Nephron (organoid): Measurements from ENCODE around the gene DPP3.
"Not testable (repeated sequence)": the region's sequence is repeated elsewhere in the genome, so short reads cannot be mapped to it uniquely, and the experiment has no call there.

Experiments
- H3K27ac Mint-ChIP-seq, 3 experiments: 2 replicates each; pipeline ENCODE4 v1.8.0; 2020; ENCODE audit warnings: mixed read lengths in 3 of 3, mild to moderate bottlenecking in 2 of 3, moderate library complexity in 1 of 3
- H3K27me3 Mint-ChIP-seq: 2 replicates; pipeline ENCODE4 v1.8.0; 2021; ENCODE audit warnings: low read depth, mild to moderate bottlenecking, moderate library complexity, mixed read lengths
- H3K36me3 Mint-ChIP-seq: 2 replicates; pipeline ENCODE4 v1.8.0; 2020; ENCODE audit warnings: low read depth, mixed read lengths
- H3K4me1 Mint-ChIP-seq: 2 replicates; pipeline ENCODE4 v1.8.0; 2020; ENCODE audit warnings: mixed read lengths
- H3K4me3 Mint-ChIP-seq, 3 experiments: 2 replicates each; pipeline ENCODE4 v1.8.0; 2020; ENCODE audit warnings: mild to moderate bottlenecking in 3 of 3, mixed read lengths in 3 of 3, moderate library complexity in 2 of 3
- H3K9me3 Mint-ChIP-seq: 2 replicates; pipeline ENCODE4 v1.8.0; 2020; ENCODE audit warnings: mixed read lengths
- CTCF ChIP-seq, 3 experiments: fragments of 200-600 bp; sonication (generic); IDR thresholded peaks; one replicate each; pipeline ENCODE4 v1.5.0; 2021; ENCODE audit warnings: antibody characterized with exemption in 3 of 3; ENCODE audit not compliant: unreplicated experiment in 3 of 3

Gene DPP3

GRCh38 chr11:66542362-66542761, 62.1 kb downstream of the DPP3 start:
- peak overlapping the region in 2 of 3 experiments; percentile 78 to 84 for H3K27ac Mint-ChIP-seq
- peak overlapping the region; percentile 28 to 51 (median 50) for H3K4me3 Mint-ChIP-seq
- H3K36me3 Mint-ChIP-seq, result peaks cover 17% of the 10 kb centered on the region
- H3K4me1 Mint-ChIP-seq, result peaks cover 39% of the 10 kb centered on the region
- no peaks in the 10 kb centered on the region for H3K27me3 Mint-ChIP-seq
- H3K9me3 Mint-ChIP-seq, result no peaks in the 10 kb centered on the region
- TF ChIP-seq CTCF (IDR thresholded peaks at IDR 0.05; ENCODE audit: unreplicated experiment in 3 of 3), result no peak

- H3K27ac Mint-ChIP-seq, result peak overlapping the region; percentile 51 to 84 (median 78)
- TF ChIP-seq CTCF (IDR thresholded peaks at IDR 0.05; ENCODE audit: unreplicated experiment in 3 of 3), result peak; percentile 52 to 59 (median 54)
- peaks cover 48% of the 10 kb centered on the region for H3K4me1 Mint-ChIP-seq
Observed at GRCh38 chr11:66543263-66544107, 63.3 kb downstream of the DPP3 start.

GRCh38 chr11:66544952-66545351, 64.7 kb downstream of the DPP3 start:
- not testable (repeated sequence) for H3K9me3 Mint-ChIP-seq, H3K36me3 Mint-ChIP-seq, H3K27me3 Mint-ChIP-seq
- Mint-ChIP-seq H3K27ac (peak overlapping the region; percentile 15 to 40 (median 29)), H3K4me3 (peak overlapping the region; percentile 84 to 88 (median 87)), H3K4me1 (peaks cover 57% of the 10 kb centered on the region)

More at GRCh38 chr11:66543263-66544107, 63.3 kb downstream of the DPP3 start:
- peaks cover 4% of the 10 kb centered on the region for H3K27me3 Mint-ChIP-seq
- H3K9me3 Mint-ChIP-seq, result no peaks in the 10 kb centered on the region
- peak overlapping the region; percentile 47 to 68 (median 67) for H3K4me3 Mint-ChIP-seq
- peaks cover 14% of the 10 kb centered on the region for H3K36me3 Mint-ChIP-seq

GRCh38 chr11:66545701-66546367, 65.6 kb downstream of the DPP3 start, which contains the start of gene ZDHHC24:
Gene ZDHHC24, minus strand, starts transcription at chr11:66546048. Its CDS starts 45 bp downstream, at chr11:66546003.
- peaks cover 57% of the 10 kb centered on the region for H3K4me1 Mint-ChIP-seq
- H3K4me3 Mint-ChIP-seq, result peak within 1 kb of the TSS; percentile 84 to 88 (median 87)
- peak within 1 kb of the TSS; percentile 15 to 40 (median 33) for H3K27ac Mint-ChIP-seq
- H3K36me3 Mint-ChIP-seq, result peaks cover 9% of the 10 kb centered on the region
- no peaks in the 10 kb centered on the region for H3K9me3 Mint-ChIP-seq
- peaks cover 4% of the 10 kb centered on the region for H3K27me3 Mint-ChIP-seq
- TF ChIP-seq CTCF (IDR thresholded peaks at IDR 0.05; ENCODE audit: unreplicated experiment in 3 of 3), result no peak

GRCh38 chr11:66546368-66546965, 66.2 kb downstream of the DPP3 start, which contains the start of gene ACTN3:
Gene ACTN3, plus strand, starts transcription at chr11:66546903. Its CDS starts 35 bp downstream, at chr11:66546938.
- H3K9me3 Mint-ChIP-seq, result no peaks in the 10 kb centered on the region
- no peak for TF ChIP-seq CTCF (IDR thresholded peaks at IDR 0.05; ENCODE audit: unreplicated experiment in 3 of 3)

More at GRCh38 chr11:66546368-66546965, 66.2 kb downstream of the DPP3 start, which contains the start of gene ACTN3:
- Mint-ChIP-seq H3K4me1 (peaks cover 57% of the 10 kb centered on the region), H3K27ac (peak within 1 kb of the TSS; percentile 21 to 34 (median 33)), H3K4me3 (peak within 1 kb of the TSS; percentile 81 to 84 (median 82)), H3K36me3 (peaks cover 9% of the 10 kb centered on the region), H3K27me3 (peaks cover 4% of the 10 kb centered on the region)
